Islet of Langerhans (tissue), 1 donor: Measurements from ENCODE around the gene TRABD2A.

ENCODE experiments used
- FAIRE-seq: peaks from one replicate; lab custom pipeline; 2011; peaks lifted over from hg19 to GRCh38; lab: Jason Lieb, UNC

Gene TRABD2A

GRCh38 chr2:84816426-84817026 is 64.4 kb downstream of the TRABD2A start:
- FAIRE-seq = no peak

- no peak for FAIRE-seq
Measured at GRCh38 chr2:84815146-84815545, 65.7 kb downstream of the TRABD2A start.

GRCh38 chr2:84811839-84812431 is 68.9 kb downstream of the TRABD2A start:
- no peak for FAIRE-seq

- FAIRE-seq = no peak
Measured at GRCh38 chr2:84808279-84808678, 72.6 kb downstream of the TRABD2A start.

- no peak for FAIRE-seq
Measured at GRCh38 chr2:84807063-84807485, 73.8 kb downstream of the TRABD2A start.

GRCh38 chr2:84805250-84805958 is 75.5 kb downstream of the TRABD2A start:
- no peak for FAIRE-seq

- FAIRE-seq = no peak
Measured at GRCh38 chr2:84801811-84802210, 79.1 kb downstream of the TRABD2A start.

- FAIRE-seq = no peak
Measured at GRCh38 chr2:84800194-84800805, 80.6 kb downstream of the TRABD2A start.

- no peak for FAIRE-seq
Measured at GRCh38 chr2:84799772-84800171, 81.1 kb downstream of the TRABD2A start.

- no peak for FAIRE-seq
Measured at GRCh38 chr2:84797271-84797670, 83.6 kb downstream of the TRABD2A start.

- FAIRE-seq = no peak
Measured at GRCh38 chr2:84796798-84797197, 84.1 kb downstream of the TRABD2A start.

GRCh38 chr2:84793641-84794040 is 87.2 kb downstream of the TRABD2A start:
- no peak for FAIRE-seq

- FAIRE-seq = no peak
Measured at GRCh38 chr2:84792856-84793522, 87.9 kb downstream of the TRABD2A start.

- FAIRE-seq = no peak
Measured at GRCh38 chr2:84788498-84788897, 92.4 kb downstream of the TRABD2A start.

- no peak for FAIRE-seq
Measured at GRCh38 chr2:84788027-84788426, 92.9 kb downstream of the TRABD2A start.

- FAIRE-seq = no peak
Measured at GRCh38 chr2:84786601-84787000, 94.3 kb downstream of the TRABD2A start.

GRCh38 chr2:84785950-84786349 is 94.9 kb downstream of the TRABD2A start:
- FAIRE-seq = no peak

GRCh38 chr2:84782717-84783442 is 98.0 kb downstream of the TRABD2A start:
- FAIRE-seq = no peak

- FAIRE-seq = no peak
Measured at GRCh38 chr2:84781942-84782716, 98.8 kb downstream of the TRABD2A start.

- no peak for FAIRE-seq
Measured at GRCh38 chr2:84779781-84780180, 101.1 kb downstream of the TRABD2A start.
